22Rv1 (cell line): Measurements from ENCODE around the gene NUP93.

Experiments
- ZFX ChIP-seq: fragments of 450-650 bp; IDR thresholded peaks from 2 replicates; pipeline ENCODE4 v1.6.1; 2017; ENCODE audit warnings: antibody characterized with exemption, borderline replicate concordance
- TF ChIP-seq, protein P1 (sequence below): fragments of 450-650 bp; IDR thresholded peaks from 2 replicates; pipeline ENCODE4 v1.5.1; 2017; ENCODE audit warnings: mild to moderate bottlenecking

DNA sequence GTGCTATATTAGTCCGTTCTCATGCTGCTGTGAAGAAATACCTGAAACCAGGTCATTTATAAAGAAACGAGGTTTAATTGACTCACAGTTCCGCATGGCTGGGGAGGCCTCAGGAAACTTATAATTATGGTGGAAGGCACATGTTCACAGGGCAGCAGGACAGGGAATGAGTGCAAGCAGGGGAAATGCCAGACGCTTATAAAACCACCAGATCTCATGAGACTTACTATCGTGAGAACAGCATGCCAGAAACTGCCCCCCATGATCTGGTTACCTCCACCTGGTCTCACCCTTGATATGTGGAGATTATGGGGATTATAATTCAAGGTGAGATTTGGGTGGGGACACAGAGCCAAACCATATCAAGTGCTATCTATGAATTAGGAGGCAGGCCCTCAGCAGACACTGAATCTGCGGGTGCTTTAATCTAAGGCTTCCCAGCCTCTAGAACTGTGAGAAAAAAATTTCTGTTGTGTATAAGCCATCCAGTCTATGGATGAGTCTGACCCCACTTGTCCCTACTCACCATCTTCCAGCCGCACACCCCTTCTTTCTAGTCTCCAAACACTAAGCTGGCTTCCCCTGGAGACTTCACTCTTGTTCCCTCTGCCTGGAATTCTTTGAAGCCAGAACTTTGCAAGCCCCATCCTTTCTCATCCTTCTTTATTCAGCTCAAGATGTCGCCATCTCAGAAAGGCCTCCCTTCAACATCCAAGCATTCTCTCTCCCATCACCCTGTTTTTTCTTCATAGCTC, 772 bp upstream of the NUP93 start:
- TF ChIP-seq, protein P1, sequence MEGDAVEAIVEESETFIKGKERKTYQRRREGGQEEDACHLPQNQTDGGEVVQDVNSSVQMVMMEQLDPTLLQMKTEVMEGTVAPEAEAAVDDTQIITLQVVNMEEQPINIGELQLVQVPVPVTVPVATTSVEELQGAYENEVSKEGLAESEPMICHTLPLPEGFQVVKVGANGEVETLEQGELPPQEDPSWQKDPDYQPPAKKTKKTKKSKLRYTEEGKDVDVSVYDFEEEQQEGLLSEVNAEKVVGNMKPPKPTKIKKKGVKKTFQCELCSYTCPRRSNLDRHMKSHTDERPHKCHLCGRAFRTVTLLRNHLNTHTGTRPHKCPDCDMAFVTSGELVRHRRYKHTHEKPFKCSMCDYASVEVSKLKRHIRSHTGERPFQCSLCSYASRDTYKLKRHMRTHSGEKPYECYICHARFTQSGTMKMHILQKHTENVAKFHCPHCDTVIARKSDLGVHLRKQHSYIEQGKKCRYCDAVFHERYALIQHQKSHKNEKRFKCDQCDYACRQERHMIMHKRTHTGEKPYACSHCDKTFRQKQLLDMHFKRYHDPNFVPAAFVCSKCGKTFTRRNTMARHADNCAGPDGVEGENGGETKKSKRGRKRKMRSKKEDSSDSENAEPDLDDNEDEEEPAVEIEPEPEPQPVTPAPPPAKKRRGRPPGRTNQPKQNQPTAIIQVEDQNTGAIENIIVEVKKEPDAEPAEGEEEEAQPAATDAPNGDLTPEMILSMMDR, result no peak
- TF ChIP-seq ZFX, result no peak
